Measurements from ENCODE around the gene DLX6.

DLX6 gene

GRCh38 chr7:97011104-97011503 lies 5.8 kb downstream of the DLX6 start:
- no peak for DNase-seq (ENCODE audit: low spot score)

- DNase-seq (ENCODE audit: low spot score), result no peak
Observed at GRCh38 chr7:97011536-97012364, 6.4 kb downstream of the DLX6 start.

- no peak for DNase-seq (ENCODE audit: low spot score)
Observed at GRCh38 chr7:97012365-97013133, 7.2 kb downstream of the DLX6 start.

GRCh38 chr7:97013134-97013844 lies 7.9 kb downstream of the DLX6 start:
- DNase-seq (ENCODE audit: low spot score), result no peak

DNA sequence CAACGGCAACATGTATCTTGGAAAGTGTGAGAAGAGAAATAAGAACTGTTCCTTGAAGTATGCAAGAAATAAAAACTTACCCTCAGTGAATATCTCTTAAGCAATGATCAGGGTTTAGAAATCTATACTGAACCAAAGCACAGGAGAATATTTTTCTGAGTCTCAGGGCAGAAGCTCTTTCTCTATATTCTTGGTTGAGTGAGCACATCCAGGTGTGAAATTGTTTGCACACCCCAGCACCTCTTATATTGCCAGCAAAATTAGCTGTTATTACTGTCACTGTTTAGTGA lies 8.4 kb downstream of the DLX6 start:
- DNase-seq (ENCODE audit: low spot score), result no peak

DNA sequence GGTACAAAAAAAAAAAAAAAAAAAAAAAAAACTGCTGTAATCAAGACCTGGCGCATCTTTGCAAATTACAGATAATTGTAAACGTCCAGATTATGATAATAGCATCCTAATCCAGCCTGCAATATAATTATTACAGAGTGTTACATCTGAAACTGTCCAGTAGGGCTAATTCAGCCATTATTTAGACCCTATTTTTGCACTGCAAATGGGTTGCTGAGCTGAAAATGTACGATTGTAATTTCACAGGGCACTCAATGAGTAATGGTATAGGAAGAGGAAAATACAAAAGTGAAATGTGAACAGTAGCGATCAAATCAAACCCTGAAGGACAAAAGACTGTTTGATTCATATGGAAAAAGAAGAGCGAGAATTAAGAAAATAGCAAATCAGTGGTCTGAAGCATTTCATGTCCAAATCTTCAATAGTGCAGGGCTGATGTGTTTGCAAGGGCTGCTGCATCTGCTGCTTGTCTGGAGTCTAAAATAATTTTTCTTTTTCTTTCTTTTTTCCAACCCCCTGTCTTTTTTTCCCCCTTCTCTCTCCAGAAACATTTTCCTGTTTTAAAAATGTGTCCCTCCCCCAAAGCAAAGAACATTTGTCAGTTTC lies 8.9 kb downstream of the DLX6 start:
- no peak for DNase-seq (ENCODE audit: low spot score)

- no peak for DNase-seq (ENCODE audit: low spot score)
Observed at GRCh38 chr7:97015279-97015678, 9.9 kb downstream of the DLX6 start.

- no peak for DNase-seq (ENCODE audit: low spot score)
Observed at GRCh38 chr7:97015756-97016380, 10.5 kb downstream of the DLX6 start.

- no peak for DNase-seq (ENCODE audit: low spot score)
Observed at GRCh38 chr7:97016381-97017191, 11.2 kb downstream of the DLX6 start.

GRCh38 chr7:97017192-97018125 lies 12.1 kb downstream of the DLX6 start:
- DNase-seq (ENCODE audit: low spot score), result no peak

- no peak for DNase-seq (ENCODE audit: low spot score)
Observed at GRCh38 chr7:97018126-97018601, 12.8 kb downstream of the DLX6 start.

GRCh38 chr7:97018791-97019531 lies 13.6 kb downstream of the DLX6 start:
- no peak for DNase-seq (ENCODE audit: low spot score)

- DNase-seq (ENCODE audit: low spot score), result no peak
Observed at GRCh38 chr7:97019710-97020225, 14.4 kb downstream of the DLX6 start.

DNA sequence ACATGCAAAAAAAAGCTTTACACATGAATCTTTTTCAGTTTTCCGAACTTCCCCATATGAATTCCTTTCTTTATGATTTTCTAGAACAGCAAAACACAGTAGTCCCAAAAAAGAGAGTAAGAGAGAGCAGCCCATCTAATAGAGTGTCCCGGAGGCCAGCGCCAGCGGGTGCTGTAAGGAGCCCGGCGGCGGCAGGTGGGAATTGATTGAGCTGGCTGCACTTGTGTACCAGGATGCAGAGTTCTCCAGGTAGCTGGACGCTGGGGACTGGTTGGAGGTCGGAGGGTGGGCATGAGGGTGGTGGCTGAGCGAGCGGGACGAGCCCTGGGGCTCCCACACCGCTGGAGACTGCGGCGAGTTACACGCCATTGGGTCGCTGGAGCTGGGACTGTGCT lies 15.2 kb downstream of the DLX6 start:
- no peak for DNase-seq (ENCODE audit: low spot score)

- DNase-seq (ENCODE audit: low spot score), result no peak
Observed at GRCh38 chr7:97020996-97021746, 15.8 kb downstream of the DLX6 start.

DNA sequence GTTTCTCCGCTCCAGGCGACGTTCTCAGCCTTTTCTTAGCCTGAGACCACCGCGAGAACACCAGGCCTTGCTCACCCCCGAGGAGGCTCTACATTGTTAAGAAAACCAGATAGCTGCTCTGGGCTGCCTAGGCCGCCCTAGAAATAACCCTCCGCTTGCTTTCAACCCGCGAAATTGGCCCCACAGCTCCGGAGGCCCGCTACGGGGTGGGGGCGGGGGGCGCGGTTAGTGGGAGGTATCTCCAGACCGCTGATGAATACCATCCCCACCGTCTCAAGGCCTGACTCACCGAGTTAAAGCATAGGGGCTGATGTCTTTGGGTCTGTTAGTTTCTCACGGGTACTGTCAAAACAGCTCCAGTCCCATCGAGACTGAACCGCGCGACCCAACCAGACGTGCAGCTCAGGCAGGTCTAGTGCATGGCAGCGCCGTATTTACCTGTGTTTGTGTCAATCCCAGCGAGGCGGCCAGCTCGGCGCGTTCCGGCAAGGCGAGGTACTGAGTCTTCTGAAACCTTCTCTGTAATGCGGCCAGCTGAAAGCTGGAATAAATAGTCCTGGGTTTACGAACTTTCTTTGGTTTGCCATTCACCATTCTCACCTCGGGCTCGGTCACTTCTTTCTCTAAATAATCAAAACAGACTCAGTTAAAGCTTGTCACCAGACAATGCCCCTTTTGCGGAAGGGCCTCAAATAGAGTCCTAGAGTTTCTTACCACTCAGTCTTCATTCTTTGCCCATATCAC lies 16.6 kb downstream of the DLX6 start:
- DNase-seq (ENCODE audit: low spot score), result no peak

- DNase-seq (ENCODE audit: low spot score), result no peak
Observed at GRCh38 chr7:97022491-97023306, 17.3 kb downstream of the DLX6 start.
